Natural killer cell (primary cell): ENCODE data around the gene IL1B. TPM values are rescaled to one million over a fixed set of nuclear protein-coding genes. Genes with fewer than 3 reads are reported as not detected.

Experiments
- ATAC-seq, 3 donors: fragments of 150-1000 bp in 2 of 3; fragments of 200-7000 bp in 1 of 3; cut with Tn5 transposase; 1 replicate in 1 of 3; 2 replicates in 2 of 3; pipeline ENCODE4 v1.10.0; 2021; ENCODE audit warnings: mild to moderate bottlenecking in 2 of 3, moderate library complexity in 2 of 3
- DNase-seq, 2 donors: peaks; one replicate each; pipeline versions ENCODE4 v3.0.0 to v3.0.0-alpha.2; 2013 to 2021; ENCODE audit warnings: mixed read lengths in 1 of 2
- H3K27ac ChIP-seq: one replicate; pipeline ENCODE4 v1.5.1; 2013; ENCODE audit warnings: mild to moderate bottlenecking, low read length
- H3K27me3 ChIP-seq: one replicate; pipeline ENCODE4 v1.6.1; 2013; ENCODE audit warnings: low read length; ENCODE audit not compliant: control insufficient read depth, insufficient read depth
- H3K36me3 ChIP-seq: one replicate; pipeline ENCODE4 v1.6.1; 2013; ENCODE audit warnings: low read length; ENCODE audit not compliant: control insufficient read depth, insufficient read depth
- H3K4me1 ChIP-seq: one replicate; pipeline ENCODE4 v1.6.1; 2013; ENCODE audit warnings: low read length; ENCODE audit not compliant: control insufficient read depth, insufficient read depth
- H3K4me3 ChIP-seq: one replicate; pipeline ENCODE4 v1.5.1; 2013; ENCODE audit warnings: low read length
- H3K9me3 ChIP-seq: one replicate; pipeline ENCODE4 v1.6.1; 2013; ENCODE audit warnings: low read length; ENCODE audit not compliant: control insufficient read depth, insufficient read depth
- H3K27ac Mint-ChIP-seq, 2 donors: one replicate each; pipeline ENCODE4 v1.8.0; 2022; ENCODE audit warnings: mild to moderate bottlenecking in 2 of 2, mixed read lengths in 2 of 2, moderate library complexity in 1 of 2
- H3K27me3 Mint-ChIP-seq, 2 donors: one replicate each; pipeline ENCODE4 v1.8.0; 2022; ENCODE audit warnings: low read depth in 2 of 2, mixed read lengths in 2 of 2
- H3K36me3 Mint-ChIP-seq: one replicate; pipeline ENCODE4 v1.8.0; 2022; ENCODE audit warnings: mixed read lengths
- H3K4me1 Mint-ChIP-seq, 2 donors: one replicate each; pipeline ENCODE4 v1.8.0; 2022; ENCODE audit warnings: mixed read lengths in 2 of 2
- H3K4me3 Mint-ChIP-seq: one replicate; pipeline ENCODE4 v1.8.0; 2022; ENCODE audit warnings: mild to moderate bottlenecking, moderate library complexity, mixed read lengths
- H3K9me3 Mint-ChIP-seq, 2 donors: one replicate each; pipeline ENCODE4 v1.8.0; 2022; ENCODE audit warnings: mixed read lengths in 2 of 2
- CTCF ChIP-seq: fragments of 200-600 bp; IDR thresholded peaks from one replicate; pipeline ENCODE4 v1.8.0; 2022; ENCODE audit warnings: antibody characterized with exemption
- WGBS: methylation state at CpG from one replicate; pipeline ENCODE4 v1.1.7; 2013; ENCODE audit warnings: missing lambda C conversion rate; ENCODE audit not compliant: insufficient coverage; 5-methylcytosine and 5-hydroxymethylcytosine counted together
- intact Hi-C: fragments of 100-400 bp; cut with micrococcal nuclease; formaldehyde crosslinking; loops from one replicate; pipeline ENCODE4 v1.14.2; 2022
- total RNA-seq, 4 donors: library from RNA; stranded (reverse); fragments of 120-200 nt in 1 of 4; gene quantifications; one replicate each; pipeline versions ENCODE4 v1.2.3 to v1.2.4, GENCODE V29; 2013 to 2022

IL1B gene
- total RNA-seq, 3 donors from 2014 or later (not counting 1 experiment from before 2014, with no cell fraction given): 92.6 to 250 (median 110) TPM

GRCh38 chr2:112820343-112820742 lies 16.2 kb downstream of the IL1B start:
- Histone ChIP-seq H3K27me3 (no peaks in the 10 kb centered on the region), H3K36me3 (no peaks in the 10 kb centered on the region), H3K9me3 (no peaks in the 10 kb centered on the region), H3K4me1 (peaks cover 28% of the 10 kb centered on the region), H3K27ac (no peak overlapping the region), H3K4me3 (no peak overlapping the region)
- Mint-ChIP-seq H3K4me1 (peaks cover 40 to 43% of the 10 kb centered on the region in 2 donors), H3K27ac (no peak overlapping the region), H3K9me3 (no peaks in the 10 kb centered on the region), H3K4me3 (no peak overlapping the region), H3K36me3 (no peaks in the 10 kb centered on the region), H3K27me3 (no peaks in the 10 kb centered on the region)
- DNase-seq (no peak), ATAC-seq (no peak)
- intact Hi-C loops: loop anchor here (10.0 kb wide), 1 partner anchor 64 kb away; no protein-coding TSS in a partner anchor
- no peak for TF ChIP-seq CTCF

GRCh38 chr2:112819081-112819480 lies 17.5 kb downstream of the IL1B start:
- Histone ChIP-seq H3K27ac (no peak overlapping the region), H3K9me3 (no peaks in the 10 kb centered on the region), H3K4me3 (no peak overlapping the region), H3K27me3 (no peaks in the 10 kb centered on the region), H3K36me3 (no peaks in the 10 kb centered on the region), H3K4me1 (peaks cover 16% of the 10 kb centered on the region)
- DNase-seq: no peak
- H3K27me3 Mint-ChIP-seq: no peaks in the 10 kb centered on the region
- H3K27ac Mint-ChIP-seq: no peak overlapping the region
- H3K4me1 Mint-ChIP-seq: peaks cover 27 to 30% of the 10 kb centered on the region in 2 donors
- 88% methylated on average over 7 of the region's 7 CpGs for WGBS
- ATAC-seq: no peak
- no peak for TF ChIP-seq CTCF
- H3K4me3 Mint-ChIP-seq: no peak overlapping the region
- no peaks in the 10 kb centered on the region for H3K9me3 Mint-ChIP-seq
- no peaks in the 10 kb centered on the region for H3K36me3 Mint-ChIP-seq
- intact Hi-C loops: no loop called here

GRCh38 chr2:112818094-112818902 lies 18.3 kb downstream of the IL1B start:
- TF ChIP-seq CTCF: no peak
- Histone ChIP-seq H3K9me3 (no peaks in the 10 kb centered on the region), H3K4me3 (no peak overlapping the region), H3K36me3 (no peaks in the 10 kb centered on the region), H3K27ac (no peak overlapping the region), H3K27me3 (no peaks in the 10 kb centered on the region), H3K4me1 (peaks cover 14% of the 10 kb centered on the region)
- no peaks in the 10 kb centered on the region for H3K27me3 Mint-ChIP-seq
- ATAC-seq (no peak), DNase-seq (no peak)
- H3K4me3 Mint-ChIP-seq: no peak overlapping the region
- WGBS: 82% methylated on average over 3 of the region's 3 CpGs
- intact Hi-C loops: no loop called here
- no peaks in the 10 kb centered on the region for H3K36me3 Mint-ChIP-seq
- peaks cover 24 to 27% of the 10 kb centered on the region in 2 donors for H3K4me1 Mint-ChIP-seq
- H3K9me3 Mint-ChIP-seq: no peaks in the 10 kb centered on the region
- H3K27ac Mint-ChIP-seq: no peak overlapping the region
